Upper lobe of right lung (tissue), 1 donor: ENCODE measurements around the gene FRMD6. TPM values are rescaled to one million over a fixed set of nuclear protein-coding genes. Genes with fewer than 3 reads are reported as not detected.

Experiments
- ATAC-seq: fragments of 200-7000 bp; cut with Tn5 transposase; one replicate; pipeline ENCODE4 v1.9.1; 2020; ENCODE audit warnings: mild to moderate bottlenecking, moderate library complexity
- DNase-seq: peaks from one replicate; pipeline ENCODE4 v3.0.0-alpha.2; 2020
- H3K27ac ChIP-seq: fragments of 200-600 bp; one replicate; pipeline ENCODE4 v1.8.0; 2022
- H3K27me3 ChIP-seq: fragments of 200-600 bp; one replicate; pipeline ENCODE4 v1.8.0; 2022; ENCODE audit warnings: mild to moderate bottlenecking
- H3K36me3 ChIP-seq: fragments of 200-600 bp; one replicate; pipeline ENCODE4 v1.8.0; 2022
- H3K4me1 ChIP-seq: fragments of 200-600 bp; one replicate; pipeline ENCODE4 v1.8.0; 2022
- H3K4me3 ChIP-seq: fragments of 200-600 bp; one replicate; pipeline ENCODE4 v1.8.0; 2022; ENCODE audit warnings: mild to moderate bottlenecking
- H3K9me3 ChIP-seq: fragments of 200-600 bp; one replicate; pipeline ENCODE4 v1.8.0; 2022
- CTCF ChIP-seq: fragments of 200-600 bp; IDR thresholded peaks from one replicate; pipeline ENCODE4 v1.8.0; 2022; ENCODE audit warnings: antibody characterized with exemption
- intact Hi-C: fragments of 100-400 bp; cut with DNase I; formaldehyde crosslinking; loops from one replicate; pipeline ENCODE4 v1.11.0; 2022
- total RNA-seq: library from RNA; stranded (reverse); fragmentation: NEBNext Ultra II Directional; extraction: Animal tissue kit (Norgen Biotek cat#: 25700); gene quantifications from one replicate; pipeline ENCODE4 v1.2.1, GENCODE V29; 2021
- donor health status: DM: no; HTN: yes; CAD: no; lungs with severe emphysema.

FRMD6 gene
- total RNA-seq, 1 donor from 2014 or later, result 13.2 TPM

- no peaks in the 10 kb centered on the region for H3K27me3 ChIP-seq
- H3K4me3 ChIP-seq, result no peak overlapping the region
- intact Hi-C loops, result no loop called here
- no peak for TF ChIP-seq CTCF
- H3K4me1 ChIP-seq, result no peaks in the 10 kb centered on the region
- H3K27ac ChIP-seq, result no peak overlapping the region
- no peak for ATAC-seq
- no peaks in the 10 kb centered on the region for H3K36me3 ChIP-seq
- DNase-seq, result no peak
- H3K9me3 ChIP-seq, result no peaks in the 10 kb centered on the region
These were observed 52.1 kb downstream of the FRMD6 start for GRCh38 chr14:51703787-51704186.

- DNase-seq, result no peak
- intact Hi-C loops, result no loop called here
- H3K9me3 ChIP-seq, result no peaks in the 10 kb centered on the region
- H3K27ac ChIP-seq, result no peak overlapping the region
- ATAC-seq, result no peak
- H3K4me3 ChIP-seq, result no peak overlapping the region
- H3K36me3 ChIP-seq, result no peaks in the 10 kb centered on the region
- no peaks in the 10 kb centered on the region for H3K4me1 ChIP-seq
- no peak for TF ChIP-seq CTCF
- H3K27me3 ChIP-seq, result no peaks in the 10 kb centered on the region
These were observed 52.8 kb downstream of the FRMD6 start for GRCh38 chr14:51704545-51704944.

GRCh38 chr14:51707327-51707726 lies 55.6 kb downstream of the FRMD6 start:
- ATAC-seq, result no peak

GRCh38 chr14:51711505-51711904 lies 59.8 kb downstream of the FRMD6 start:
- ATAC-seq, result no peak
- no peak overlapping the region for H3K4me3 ChIP-seq
- H3K36me3 ChIP-seq, result no peaks in the 10 kb centered on the region
- no peaks in the 10 kb centered on the region for H3K4me1 ChIP-seq
- intact Hi-C loops, result no loop called here
- H3K27ac ChIP-seq, result no peak overlapping the region
- DNase-seq, result no peak
- no peak for TF ChIP-seq CTCF
- H3K9me3 ChIP-seq, result no peaks in the 10 kb centered on the region
- no peaks in the 10 kb centered on the region for H3K27me3 ChIP-seq

More at GRCh38 chr14:51707327-51707726, 55.6 kb downstream of the FRMD6 start:
- H3K4me1 ChIP-seq, result no peaks in the 10 kb centered on the region
- intact Hi-C loops, result no loop called here
- H3K9me3 ChIP-seq, result no peaks in the 10 kb centered on the region
- DNase-seq, result no peak
- no peak overlapping the region for H3K27ac ChIP-seq
- no peaks in the 10 kb centered on the region for H3K27me3 ChIP-seq
- no peaks in the 10 kb centered on the region for H3K36me3 ChIP-seq
- no peak for TF ChIP-seq CTCF
- no peak overlapping the region for H3K4me3 ChIP-seq

GRCh38 chr14:51715250-51715649 lies 63.5 kb downstream of the FRMD6 start:
- H3K27me3 ChIP-seq, result no peaks in the 10 kb centered on the region
- no peaks in the 10 kb centered on the region for H3K4me1 ChIP-seq
- no peak overlapping the region for H3K4me3 ChIP-seq
- no peak overlapping the region for H3K27ac ChIP-seq
- DNase-seq (no peak), ATAC-seq (no peak)
- H3K36me3 ChIP-seq, result peaks cover 22% of the 10 kb centered on the region
- intact Hi-C loops, result no loop called here
- H3K9me3 ChIP-seq, result no peaks in the 10 kb centered on the region
- no peak for TF ChIP-seq CTCF

- intact Hi-C loops, result no loop called here
- DNase-seq, result no peak
- no peaks in the 10 kb centered on the region for H3K4me1 ChIP-seq
- no peaks in the 10 kb centered on the region for H3K9me3 ChIP-seq
- no peak overlapping the region for H3K4me3 ChIP-seq
- peaks cover 27% of the 10 kb centered on the region for H3K36me3 ChIP-seq
- no peak overlapping the region for H3K27ac ChIP-seq
- H3K27me3 ChIP-seq, result no peaks in the 10 kb centered on the region
- ATAC-seq, result no peak
- TF ChIP-seq CTCF, result no peak
These were observed 64.0 kb downstream of the FRMD6 start for GRCh38 chr14:51715742-51716141.
